Hematopoietic multipotent progenitor cell (in vitro differentiated cells): ENCODE results near the gene HYCC2. TPM values are rescaled to one million over a fixed set of nuclear protein-coding genes. Genes with fewer than 3 reads are reported as not detected.
A peak's percentile ranks its signal among the peaks of the same experiment; 100 is the strongest.
"Not testable (repeated sequence)": the region's sequence is repeated elsewhere in the genome, so short reads cannot be mapped to it uniquely, and the experiment has no call there.

Experiments
- DNase-seq, 3 donors: peaks; one replicate each; pipeline ENCODE4 v3.0.0-alpha.2; 2011 to 2015; ENCODE audit warnings: low read depth in 2 of 3, low spot score in 2 of 3
- total RNA-seq: library from RNA; depleted of rRNA; stranded (reverse); fragments of >200 nt; gene quantifications from one replicate; pipeline ENCODE4 v1.2.3, GENCODE V29; 2012

HYCC2 gene
- total RNA-seq, 1 donor = 8.3 TPM

GRCh38 chr2:201073071-201073470, 1.6 kb upstream of the HYCC2 start:
- DNase-seq = no peak

- DNase-seq = no peak
Measured at GRCh38 chr2:201072201-201072530, 695 bp upstream of the HYCC2 start.

- peak in 1 of 3 donors; percentile 9 for DNase-seq
Measured at GRCh38 chr2:201070948-201071478, 458 bp downstream of the HYCC2 start.

GRCh38 chr2:201064797-201065329, 6.6 kb downstream of the HYCC2 start:
- DNase-seq = no peak

GRCh38 chr2:201063516-201063915, 8.0 kb downstream of the HYCC2 start:
- DNase-seq = not testable (repeated sequence)

GRCh38 chr2:201059961-201060755, 11.3 kb downstream of the HYCC2 start:
- no peak for DNase-seq

GRCh38 chr2:201058914-201059313, 12.6 kb downstream of the HYCC2 start:
- no peak for DNase-seq

- no peak for DNase-seq
Measured at GRCh38 chr2:201057715-201058248, 13.7 kb downstream of the HYCC2 start.

- no peak for DNase-seq
Measured at GRCh38 chr2:201057087-201057521, 14.4 kb downstream of the HYCC2 start.

- DNase-seq = no peak
Measured at GRCh38 chr2:201049455-201049854, 22.0 kb downstream of the HYCC2 start.

GRCh38 chr2:201046881-201047280, 24.6 kb downstream of the HYCC2 start:
- DNase-seq = no peak

GRCh38 chr2:201043050-201043449, 28.4 kb downstream of the HYCC2 start:
- not testable (repeated sequence) for DNase-seq

- DNase-seq = not testable (repeated sequence)
Measured at GRCh38 chr2:201042451-201042850, 29.0 kb downstream of the HYCC2 start.

- DNase-seq = no peak
Measured at GRCh38 chr2:201040867-201041628, 30.4 kb downstream of the HYCC2 start.

GRCh38 chr2:201038855-201039254, 32.6 kb downstream of the HYCC2 start:
- DNase-seq = no peak

- not testable (repeated sequence) for DNase-seq
Measured at GRCh38 chr2:201038361-201038760, 33.1 kb downstream of the HYCC2 start.

GRCh38 chr2:201034355-201034754, 37.1 kb downstream of the HYCC2 start:
- not testable (repeated sequence) for DNase-seq

- DNase-seq = no peak
Measured at GRCh38 chr2:201024518-201024917, 47.0 kb downstream of the HYCC2 start.

GRCh38 chr2:201021914-201022313, 49.6 kb downstream of the HYCC2 start:
- DNase-seq = peak in 2 of 3 donors; percentile 40 to 54
